ENCODE data around the gene DACT1.

The DACT1 gene

DNA sequence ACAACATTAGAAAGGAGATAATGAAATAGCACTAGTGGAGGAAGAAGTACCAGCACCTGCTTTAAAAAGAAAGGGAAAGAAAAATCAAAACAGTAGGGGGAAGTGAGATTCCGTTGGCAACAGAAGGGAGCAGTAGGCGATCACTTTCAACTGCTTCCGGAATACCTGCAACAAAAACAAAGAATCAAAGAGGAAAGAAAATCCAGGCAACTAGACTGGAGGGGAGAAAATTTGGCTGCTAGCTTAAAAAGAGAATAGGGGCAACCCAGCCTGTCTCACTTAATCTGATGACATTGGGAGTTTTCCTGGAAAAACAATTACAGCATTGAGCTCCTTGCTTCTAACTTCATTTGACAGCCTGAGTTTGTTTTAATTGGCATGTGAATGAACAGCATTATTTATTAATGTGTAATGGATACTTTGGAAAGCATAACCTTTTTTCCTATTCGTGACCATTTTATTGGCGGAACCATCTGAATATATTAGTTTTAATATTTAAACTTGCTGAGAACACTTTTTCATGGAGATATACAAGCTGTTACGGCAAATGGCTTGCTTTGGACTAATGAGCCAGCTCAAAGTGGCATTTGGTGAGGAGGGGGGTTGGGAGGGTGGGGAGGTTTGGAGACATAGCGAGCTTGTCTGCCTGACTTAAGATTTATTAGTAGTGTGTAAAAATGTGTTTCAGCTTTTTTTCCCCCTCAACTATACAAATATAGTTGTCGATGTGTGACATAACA lies 2.5 kb upstream of the DACT1 start:
- DNase-seq (ENCODE audit: low read depth): no peak

DNA sequence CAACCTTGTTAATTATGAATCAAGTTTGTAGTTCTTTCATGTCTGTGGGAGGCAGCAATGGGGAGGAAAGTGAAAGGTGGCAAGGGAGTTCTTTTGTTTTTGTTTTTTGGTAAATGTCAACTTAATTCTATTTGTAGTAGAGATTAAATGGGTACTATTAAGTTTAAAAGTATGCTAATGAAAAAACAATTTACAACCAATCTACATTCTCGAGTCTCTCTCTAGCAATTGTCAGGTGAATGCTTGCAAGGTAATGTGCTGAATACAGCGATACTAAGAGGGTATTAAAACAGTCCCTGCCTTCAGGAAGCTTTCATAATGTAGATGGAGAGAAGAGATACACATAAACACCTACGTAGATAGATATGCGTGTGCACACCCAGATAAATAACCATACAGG lies 1.6 kb upstream of the DACT1 start:
- DNase-seq (ENCODE audit: low read depth): no peak

DNA sequence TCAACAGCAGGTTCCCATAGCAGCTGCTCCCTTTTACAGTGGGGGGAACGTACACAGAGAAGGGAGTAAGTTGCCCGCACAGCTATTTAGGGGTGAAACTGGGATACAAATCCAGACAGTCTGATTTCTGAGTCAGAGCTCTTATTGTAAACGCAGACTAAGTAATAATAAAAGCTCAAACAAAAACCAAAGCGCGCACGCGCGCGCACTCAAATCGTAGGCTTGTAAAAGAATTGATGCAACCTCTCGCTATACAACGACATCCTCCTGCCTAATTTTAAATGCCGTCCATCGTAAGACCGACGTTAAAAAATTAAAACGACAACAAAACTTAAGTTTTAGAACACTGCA lies 747 bp upstream of the DACT1 start:
- no peak for DNase-seq (ENCODE audit: low read depth)

DNA sequence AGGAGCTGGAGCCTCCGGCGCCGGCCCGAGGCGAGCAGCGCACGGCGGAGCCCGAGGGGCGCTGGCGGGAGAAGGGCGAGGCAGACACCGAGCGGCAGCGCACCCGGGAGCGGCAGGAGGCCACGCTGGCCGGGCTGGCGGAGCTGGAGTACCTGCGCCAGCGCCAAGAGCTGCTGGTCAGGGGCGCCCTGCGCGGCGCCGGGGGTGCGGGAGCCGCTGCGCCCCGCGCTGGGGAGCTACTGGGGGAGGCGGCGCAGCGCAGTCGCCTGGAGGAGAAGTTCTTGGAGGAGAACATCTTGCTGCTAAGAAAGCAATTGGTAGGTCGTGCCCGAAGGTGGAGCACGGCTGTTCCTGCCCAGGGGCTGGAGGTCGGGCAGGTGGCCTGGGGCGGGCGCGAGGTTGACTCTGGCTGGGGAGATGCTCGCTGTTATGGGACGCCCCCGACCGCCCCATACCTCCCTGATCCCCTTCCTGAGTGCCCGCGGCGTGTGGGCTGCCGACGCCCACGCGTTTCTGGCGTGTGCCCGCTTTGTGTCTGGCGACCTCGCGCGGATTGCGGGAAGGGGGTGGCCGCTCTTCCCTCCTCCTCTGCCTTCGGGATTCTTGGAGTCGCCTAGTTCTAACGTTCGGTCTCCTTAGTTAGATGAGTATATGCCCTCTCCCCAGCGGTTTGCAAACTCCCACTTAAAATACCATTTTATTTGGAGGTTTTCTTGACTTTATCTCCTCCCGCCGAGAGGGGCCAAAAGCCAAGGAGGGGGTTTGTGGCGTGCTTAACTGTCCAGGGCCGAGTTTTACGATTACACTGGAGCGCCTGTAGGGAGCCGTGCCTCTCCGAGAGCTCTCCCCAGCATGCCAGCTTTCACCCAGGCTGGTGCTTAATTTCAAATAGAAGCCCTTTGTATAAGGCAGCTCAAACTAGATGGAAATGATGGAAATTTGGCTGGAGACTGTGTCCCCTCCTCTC lies 752 bp downstream of the DACT1 start:
- no peak for DNase-seq (ENCODE audit: low read depth)

DNA sequence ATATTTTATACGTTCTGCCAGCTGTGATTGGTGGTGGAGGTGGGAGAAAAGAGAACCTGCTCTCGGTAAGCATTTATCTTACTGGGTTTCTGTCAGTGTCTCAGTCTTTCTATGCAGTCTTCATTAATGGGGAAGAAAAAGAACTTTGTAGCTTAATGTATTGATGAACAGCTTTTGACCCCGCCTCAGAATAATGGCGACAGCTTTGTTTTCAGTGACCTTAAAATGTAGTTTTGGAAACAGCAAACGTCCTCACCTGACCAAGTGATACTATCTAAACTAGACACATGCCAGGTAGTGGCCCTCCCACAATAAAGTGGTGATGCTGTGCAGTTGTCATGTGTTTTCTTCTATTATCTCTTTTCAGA lies 1.4 kb downstream of the DACT1 start:
- DNase-seq (ENCODE audit: low read depth): no peak

DNA sequence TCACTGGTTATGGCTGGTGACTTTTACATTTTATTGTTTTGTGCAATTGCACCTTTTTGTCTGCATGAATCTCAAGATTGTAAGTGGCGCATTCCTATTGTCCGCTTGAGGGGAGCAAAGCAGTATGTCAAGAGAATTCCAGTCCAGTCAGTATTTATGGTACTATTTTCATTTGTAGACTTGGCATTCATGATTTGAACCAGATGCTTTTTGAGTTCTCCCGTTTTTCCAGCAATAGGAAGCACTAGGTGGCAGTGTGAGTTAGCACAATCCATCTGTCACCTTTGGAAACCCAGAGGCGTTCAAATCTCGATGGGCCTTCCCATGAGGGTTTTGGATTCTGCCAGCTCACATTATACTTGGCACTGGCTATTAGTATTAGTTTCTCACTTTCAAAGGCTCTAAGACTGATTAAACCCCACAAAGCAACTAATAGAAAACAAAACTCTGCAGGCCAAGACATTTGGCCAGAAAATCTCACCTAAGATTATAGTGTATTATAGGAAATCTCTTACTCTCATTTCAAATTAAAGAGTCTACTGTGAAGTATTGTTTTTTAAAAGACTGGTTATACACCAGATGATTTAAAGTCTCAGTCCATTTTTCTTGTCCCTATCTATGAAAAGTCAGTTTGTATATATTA lies 2.2 kb downstream of the DACT1 start:
- no peak for DNase-seq (ENCODE audit: low read depth)

DNA sequence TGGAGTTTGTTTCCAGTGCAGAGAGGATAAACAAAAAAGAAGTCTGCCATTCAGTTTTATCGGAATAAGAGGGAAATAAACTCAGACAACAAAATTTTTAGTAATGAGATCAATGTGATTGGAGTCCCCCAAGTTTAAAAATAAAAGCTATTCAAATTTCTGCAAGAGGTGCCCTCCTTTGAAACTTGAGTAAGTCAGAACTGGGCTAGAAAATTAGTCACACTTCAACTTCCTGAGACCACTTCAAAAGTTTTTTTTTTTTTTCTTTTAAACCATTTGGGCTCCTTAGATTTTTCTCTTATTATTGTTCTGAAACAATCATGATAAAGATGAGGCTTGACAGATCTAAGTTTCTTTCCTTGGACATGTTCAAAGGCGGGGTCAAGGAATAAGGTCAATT lies 3.2 kb downstream of the DACT1 start:
- no peak for DNase-seq (ENCODE audit: low read depth)

DNA sequence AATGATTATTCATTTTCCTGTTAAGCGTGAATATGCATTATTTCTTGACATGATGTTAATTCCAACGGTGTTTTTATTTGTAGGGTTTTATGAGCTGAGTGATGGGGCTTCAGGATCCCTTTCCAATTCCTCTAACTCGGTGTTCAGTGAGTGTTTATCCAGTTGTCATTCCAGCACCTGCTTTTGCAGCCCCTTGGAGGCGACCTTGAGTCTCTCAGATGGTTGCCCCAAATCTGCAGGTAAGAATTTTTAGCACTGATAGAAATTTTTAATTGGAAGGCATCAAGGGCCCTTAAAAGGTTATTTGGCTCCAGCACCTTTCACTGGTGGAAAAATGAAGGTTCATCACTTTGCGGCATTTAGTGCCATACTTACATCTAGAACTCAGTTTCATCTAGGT lies 3.7 kb downstream of the DACT1 start:
- DNase-seq (ENCODE audit: low read depth): no peak

DNA sequence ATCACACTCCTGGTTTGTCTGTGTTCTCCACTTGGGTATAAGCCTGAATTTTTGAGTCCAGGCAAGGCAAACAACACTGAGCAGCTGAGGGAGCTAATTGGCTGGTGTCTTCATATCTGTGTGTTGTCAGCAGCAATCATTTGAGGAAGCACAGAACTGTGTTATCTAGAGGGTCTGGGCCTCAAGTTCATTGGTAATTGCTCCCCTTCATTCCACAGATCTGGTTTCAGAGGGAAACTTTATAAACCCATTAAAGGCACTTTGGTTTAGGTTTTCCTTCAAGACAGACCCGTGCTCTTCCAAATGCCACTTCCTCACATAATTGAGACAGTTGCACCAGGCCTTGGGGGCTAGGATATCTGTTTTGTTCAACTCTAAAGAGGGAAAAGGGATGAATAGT lies 5.6 kb downstream of the DACT1 start:
- no peak for DNase-seq (ENCODE audit: low read depth)

DNA sequence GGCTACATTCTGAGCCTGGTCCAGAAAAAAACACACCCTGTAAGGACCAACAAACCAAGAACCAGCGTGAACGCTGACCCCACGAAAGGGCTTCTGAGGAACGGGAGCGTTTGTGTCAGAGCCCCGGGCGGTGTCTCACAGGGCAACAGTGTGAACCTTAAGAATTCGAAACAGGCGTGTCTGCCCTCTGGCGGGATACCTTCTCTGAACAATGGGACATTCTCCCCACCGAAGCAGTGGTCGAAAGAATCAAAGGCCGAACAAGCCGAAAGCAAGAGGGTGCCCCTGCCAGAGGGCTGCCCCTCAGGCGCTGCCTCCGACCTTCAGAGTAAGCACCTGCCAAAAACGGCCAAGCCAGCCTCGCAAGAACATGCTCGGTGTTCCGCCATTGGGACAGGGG lies 7.9 kb downstream of the DACT1 start:
- no peak for DNase-seq (ENCODE audit: low read depth)

DNA sequence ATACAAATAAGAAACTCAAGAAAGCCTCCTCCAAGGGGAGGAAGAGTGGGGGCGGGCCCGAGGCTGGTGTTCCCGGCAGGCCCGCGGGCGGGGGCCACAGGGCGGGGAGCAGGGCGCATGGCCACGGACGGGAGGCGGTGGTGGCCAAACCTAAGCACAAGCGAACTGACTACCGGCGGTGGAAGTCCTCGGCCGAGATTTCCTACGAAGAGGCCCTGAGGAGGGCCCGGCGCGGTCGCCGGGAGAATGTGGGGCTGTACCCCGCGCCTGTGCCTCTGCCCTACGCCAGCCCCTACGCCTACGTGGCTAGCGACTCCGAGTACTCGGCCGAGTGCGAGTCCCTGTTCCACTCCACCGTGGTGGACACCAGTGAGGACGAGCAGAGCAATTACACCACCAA lies 8.7 kb downstream of the DACT1 start:
- DNase-seq (ENCODE audit: low read depth): no peak

DNA sequence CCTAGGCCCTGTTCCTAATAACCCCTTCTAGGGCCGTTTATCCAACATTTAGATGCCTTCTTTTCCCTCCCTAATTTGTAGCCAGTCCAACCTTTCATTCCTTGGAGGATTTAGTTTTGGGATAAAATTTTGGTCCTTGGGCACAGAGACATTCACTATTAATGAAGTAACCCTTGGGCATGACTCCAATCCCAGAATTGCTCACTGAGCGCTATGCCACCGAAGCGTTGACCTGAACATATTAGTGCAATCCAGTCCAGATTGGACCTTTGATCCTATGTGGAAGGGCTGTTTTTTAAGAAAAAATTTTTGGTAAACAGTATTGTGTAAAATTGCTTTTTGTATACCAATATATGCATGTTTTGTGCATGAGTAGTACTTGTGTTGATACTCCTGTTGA lies 10.0 kb downstream of the DACT1 start:
- DNase-seq (ENCODE audit: low read depth): no peak

DNA sequence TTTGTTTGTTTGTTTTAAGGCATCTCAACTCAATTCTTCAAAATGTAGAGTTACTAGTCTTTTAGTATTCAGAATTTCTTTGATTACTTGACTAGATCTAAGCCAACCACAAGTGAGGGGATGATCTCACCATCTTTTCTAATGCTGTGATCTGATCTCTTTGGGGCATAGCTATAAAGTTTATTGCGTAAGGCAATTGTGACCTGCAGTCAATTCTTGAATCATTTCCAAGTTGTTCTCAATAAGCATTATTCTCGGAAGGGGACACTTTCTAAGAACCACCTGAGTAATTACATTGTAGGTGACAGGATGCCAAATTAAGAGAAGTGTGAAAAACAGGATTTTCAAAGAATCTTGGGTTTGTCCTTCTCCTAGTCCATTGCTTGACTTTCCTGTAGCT lies 13.1 kb downstream of the DACT1 start:
- DNase-seq (ENCODE audit: low read depth): no peak

DNA sequence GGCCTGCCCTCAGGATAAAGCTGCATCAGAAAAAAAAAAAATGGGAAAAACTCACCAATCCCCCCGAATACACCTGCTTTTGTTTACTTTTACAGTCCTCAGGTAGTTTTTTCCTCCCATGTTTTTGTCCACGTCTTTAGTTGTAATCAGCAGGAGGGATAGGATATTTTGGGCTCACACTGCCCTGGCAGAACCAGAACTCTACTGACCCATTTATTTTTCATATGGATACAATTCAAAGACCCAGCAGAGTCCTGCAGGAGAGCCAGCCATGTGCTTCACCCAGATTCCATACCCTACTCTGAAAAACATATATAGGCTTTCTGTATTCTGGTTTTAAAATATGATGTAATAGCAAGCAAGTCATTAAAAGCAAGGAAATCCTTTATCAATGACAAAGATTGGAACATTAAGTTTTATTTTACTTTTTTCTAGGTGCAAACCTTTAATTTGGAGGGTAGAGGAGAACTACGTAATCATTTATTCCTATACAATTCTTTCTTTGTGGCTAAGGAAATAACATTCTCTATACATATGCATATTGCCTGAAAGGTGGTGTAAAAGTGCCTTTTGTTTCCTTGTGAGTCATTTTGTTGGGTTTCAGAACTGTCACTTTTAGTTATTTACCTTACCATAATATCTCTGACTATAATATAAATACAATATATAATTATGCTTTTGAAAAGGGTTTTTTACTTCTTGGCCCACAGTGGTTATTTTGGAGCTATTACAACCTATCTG lies 19.1 kb downstream of the DACT1 start:
- no peak for DNase-seq (ENCODE audit: low read depth)

DNA sequence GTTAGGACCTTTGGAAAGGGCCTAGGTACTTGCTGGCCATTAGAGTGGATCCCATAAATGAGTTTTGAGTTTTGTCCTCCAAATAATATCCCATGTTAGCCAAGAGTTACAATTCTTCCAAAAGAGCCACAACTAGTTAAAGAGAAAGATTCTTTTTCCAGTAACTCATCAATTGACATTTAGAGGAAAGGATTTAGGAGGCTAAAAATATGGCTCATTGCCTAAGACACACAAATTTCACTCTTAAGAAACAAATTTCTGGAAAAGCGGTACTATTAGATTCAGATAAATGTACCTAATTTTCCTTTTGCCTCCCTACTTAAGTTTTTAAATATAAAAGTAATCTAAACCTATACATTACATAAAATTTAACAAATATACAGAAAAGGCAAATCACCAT lies 21.3 kb downstream of the DACT1 start:
- no peak for DNase-seq (ENCODE audit: low read depth)

DNA sequence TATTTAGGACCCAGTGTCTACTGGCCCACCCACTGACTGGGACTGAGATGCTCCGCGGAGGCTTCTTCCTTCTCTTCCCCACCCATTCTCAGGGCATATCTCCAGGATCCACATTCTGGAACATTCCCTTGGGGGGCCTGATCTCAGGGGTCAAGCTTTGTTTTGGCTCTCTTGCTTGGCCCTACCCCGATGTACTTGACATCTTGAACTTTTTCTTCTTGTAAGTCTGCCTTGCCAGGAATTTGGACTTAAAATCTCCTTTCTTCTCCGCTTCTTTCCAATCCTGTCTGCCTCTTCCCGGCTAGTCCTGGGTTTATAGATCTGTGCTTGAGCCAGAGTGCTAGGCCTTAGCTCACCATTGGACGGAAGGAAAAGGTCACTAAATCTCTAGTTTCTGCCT lies 22.1 kb downstream of the DACT1 start:
- DNase-seq (ENCODE audit: low read depth): no peak

DNA sequence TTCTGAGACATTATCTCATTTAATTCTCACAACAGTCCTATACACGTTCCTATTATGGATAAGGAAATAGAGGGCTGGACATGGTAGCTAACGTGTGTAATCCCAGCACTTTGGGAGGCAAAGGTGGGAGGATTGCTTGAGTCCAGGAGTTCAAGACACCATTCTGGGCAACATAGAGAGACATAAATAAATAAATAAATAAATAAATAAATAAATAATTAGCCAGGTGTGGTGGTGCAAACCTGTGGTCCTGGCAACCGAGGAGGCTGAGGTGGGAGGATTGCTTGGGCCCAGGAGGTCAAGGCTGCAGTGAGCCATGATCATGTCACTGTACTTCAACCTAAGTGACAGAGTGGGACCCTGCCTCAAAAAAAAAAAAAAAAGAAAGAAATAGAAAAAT lies 22.6 kb downstream of the DACT1 start:
- DNase-seq (ENCODE audit: low read depth): no peak

DNA sequence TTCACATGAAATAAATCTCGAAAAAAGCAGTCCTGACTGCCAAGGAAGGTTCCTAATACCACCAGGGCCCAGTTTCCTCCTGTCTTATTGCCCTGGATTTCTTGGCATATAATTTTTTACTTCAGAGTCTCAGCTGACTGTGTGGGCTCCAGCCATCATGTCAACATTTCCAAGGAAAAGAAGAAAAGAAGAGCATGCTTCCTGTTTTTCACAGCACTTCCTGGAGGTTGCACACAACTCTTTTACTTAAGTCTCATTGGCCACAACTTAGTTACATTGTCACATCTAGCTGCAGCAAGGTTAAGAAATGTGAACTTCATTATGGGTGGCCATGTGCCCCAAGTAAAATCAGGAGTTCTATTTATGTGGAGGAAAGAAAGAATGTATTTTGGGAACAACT lies 24.3 kb downstream of the DACT1 start:
- no peak for DNase-seq (ENCODE audit: low read depth)

DNA sequence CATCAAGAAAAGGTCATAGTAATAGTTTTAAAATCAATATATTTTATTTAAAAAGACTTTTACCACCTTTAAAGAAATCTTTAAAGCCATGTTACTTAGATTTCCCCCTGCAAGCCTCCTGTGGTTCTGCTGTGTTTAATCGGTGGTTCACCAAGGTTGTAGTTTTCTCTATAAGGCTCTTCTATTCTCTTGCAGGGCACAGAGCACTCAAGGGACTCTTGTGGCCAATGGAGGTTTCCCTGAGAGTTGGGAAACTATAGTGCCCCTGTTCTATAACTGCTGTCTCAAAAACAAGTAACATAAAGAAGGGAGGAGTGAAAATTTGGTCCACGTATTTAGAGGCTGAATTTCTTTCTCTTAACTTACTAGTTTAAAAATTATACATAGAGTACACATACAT lies 25.0 kb downstream of the DACT1 start:
- DNase-seq (ENCODE audit: low read depth): no peak

DNA sequence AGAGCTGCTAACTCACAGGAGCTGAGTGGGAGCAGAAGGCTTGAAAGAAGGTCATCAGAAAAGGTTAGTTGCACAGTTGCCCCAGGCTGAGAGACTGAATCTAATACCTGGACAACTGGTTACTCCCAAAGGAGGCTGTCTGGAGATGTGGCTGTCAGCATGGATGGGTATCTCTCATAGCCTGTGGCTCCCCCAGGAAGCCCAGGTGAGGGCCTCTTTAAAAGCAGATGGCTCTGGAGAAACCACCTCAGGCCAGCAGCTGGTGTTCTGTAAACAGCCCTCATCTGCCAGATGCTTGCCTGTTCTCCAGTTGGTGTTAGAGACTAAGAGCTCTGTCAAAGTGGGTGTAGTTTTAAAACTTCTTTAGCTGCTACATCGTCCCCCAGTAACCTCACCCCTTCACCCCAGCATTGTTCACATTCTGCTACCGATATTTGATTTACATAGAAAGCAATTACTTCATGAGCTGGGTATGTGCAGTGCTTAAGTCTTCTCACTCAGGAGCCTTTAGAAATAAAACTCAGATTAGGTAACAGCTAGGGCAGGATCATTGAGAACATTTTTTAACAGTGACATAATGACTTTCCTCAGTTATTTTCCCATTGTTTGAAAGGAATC lies 25.8 kb downstream of the DACT1 start:
- no peak for DNase-seq (ENCODE audit: low read depth)

DNA sequence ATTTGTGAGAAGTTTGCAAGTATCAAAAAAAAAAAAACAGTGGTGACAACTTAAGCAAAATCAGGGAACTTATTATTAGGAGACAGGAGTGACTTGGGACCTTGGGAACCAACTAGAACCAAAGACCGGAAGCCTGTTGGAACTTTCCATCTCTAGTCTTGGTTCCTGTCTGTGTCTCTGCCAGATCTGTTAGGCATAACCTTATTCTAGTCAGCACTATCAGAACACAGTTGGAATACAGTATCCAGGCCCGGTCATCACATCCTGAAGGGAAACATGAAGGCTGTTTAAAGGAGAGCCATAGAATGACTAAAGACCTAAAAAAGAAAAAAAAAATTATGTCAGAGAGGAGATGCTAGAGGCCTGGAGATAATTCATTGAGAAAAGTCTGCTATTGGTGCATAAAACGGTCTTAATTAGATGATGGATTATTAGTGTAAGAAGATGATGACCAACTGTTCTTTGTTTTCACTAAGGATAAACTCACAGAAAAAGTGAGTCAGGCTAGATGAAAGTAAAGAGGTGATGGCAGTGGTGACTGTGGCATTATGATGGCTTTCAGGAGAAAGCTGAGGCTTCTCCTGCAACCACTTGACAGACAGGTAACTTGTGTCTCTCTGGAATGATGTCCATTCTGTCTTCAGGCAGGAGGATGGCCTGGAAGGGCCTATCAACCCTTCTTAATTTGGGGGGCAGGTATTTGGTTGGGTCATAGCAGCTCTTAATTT lies 28.2 kb downstream of the DACT1 start:
- no peak for DNase-seq (ENCODE audit: low read depth)
